Adrenal gland (tissue), 5 donors: Measurements from ENCODE around the gene FAM107A.

ENCODE experiments used
- CTCF ChIP-seq, 6 experiments: fragments of 450-650 bp in 4 of 6; fragments of 200-600 bp in 2 of 6; sonication (generic) in 1 of 6; IDR thresholded peaks; 1 replicate in 5 of 6; 2 replicates in 1 of 6; pipeline versions ENCODE4 v1.5.1 to v1.8.0; 2016 to 2021; ENCODE audit warnings: antibody characterized with exemption in 6 of 6, mild to moderate bottlenecking in 2 of 6, moderate library complexity in 1 of 6
- POLR2A ChIP-seq, 2 donors: fragments of 450-650 bp; IDR thresholded peaks; one replicate each; pipeline ENCODE4 v1.6.1; 2017; ENCODE audit warnings: antibody characterized with exemption in 2 of 2, mild to moderate bottlenecking in 2 of 2, moderate library complexity in 1 of 2
- donor health status: DM: no; HTN: no; CAD: no.

- TF ChIP-seq CTCF (IDR thresholded peaks at IDR 0.05) (no peak), POLR2A (IDR thresholded peaks at IDR 0.05) (no peak)
Observed at GRCh38 chr3:58606693-58607092, 29.5 kb upstream of the FAM107A start.
